Lower lobe of right lung (tissue), 2 donors: ENCODE results near the gene CDC42EP5. TPM values are rescaled to one million over a fixed set of nuclear protein-coding genes. Genes with fewer than 3 reads are reported as not detected.

ENCODE experiments used
- ATAC-seq, 2 donors: fragments of 200-7000 bp; cut with Tn5 transposase; one replicate each; pipeline ENCODE4 v1.9.1; 2020 to 2022; ENCODE audit warnings: mild to moderate bottlenecking in 2 of 2, moderate library complexity in 2 of 2
- DNase-seq: peaks from one replicate; pipeline ENCODE4 v3.0.0-alpha.2; 2020
- H3K27ac ChIP-seq: fragments of 200-600 bp; one replicate; pipeline ENCODE4 v1.8.0; 2022
- H3K27me3 ChIP-seq: fragments of 200-600 bp; one replicate; pipeline ENCODE4 v1.8.0; 2022; ENCODE audit warnings: low read depth
- H3K36me3 ChIP-seq: fragments of 200-600 bp; one replicate; pipeline ENCODE4 v1.8.0; 2022; ENCODE audit warnings: mild to moderate bottlenecking
- H3K4me1 ChIP-seq: fragments of 200-600 bp; one replicate; pipeline ENCODE4 v1.8.0; 2022
- H3K4me3 ChIP-seq: fragments of 200-600 bp; one replicate; pipeline ENCODE4 v1.8.0; 2022; ENCODE audit warnings: mild to moderate bottlenecking
- H3K9me3 ChIP-seq: fragments of 200-600 bp; one replicate; pipeline ENCODE4 v1.8.0; 2022
- CTCF ChIP-seq: fragments of 200-600 bp; IDR thresholded peaks from one replicate; pipeline ENCODE4 v1.8.0; 2022; ENCODE audit warnings: antibody characterized with exemption, mild to moderate bottlenecking
- intact Hi-C: fragments of 100-400 bp; cut with DNase I; formaldehyde crosslinking; loops from one replicate; pipeline ENCODE4 v1.11.0; 2022
- total RNA-seq: library from RNA; stranded (reverse); fragmentation: NEBNext Ultra II Directional; extraction: Animal tissue kit (Norgen Biotek cat#: 25700); gene quantifications from one replicate; pipeline ENCODE4 v1.2.1, GENCODE V29; 2021
- donor health status: DM: no; HTN: yes; CAD: no; lungs with severe emphysema.

The CDC42EP5 gene
- total RNA-seq, 1 donor from 2014 or later = 25.5 TPM

DNA sequence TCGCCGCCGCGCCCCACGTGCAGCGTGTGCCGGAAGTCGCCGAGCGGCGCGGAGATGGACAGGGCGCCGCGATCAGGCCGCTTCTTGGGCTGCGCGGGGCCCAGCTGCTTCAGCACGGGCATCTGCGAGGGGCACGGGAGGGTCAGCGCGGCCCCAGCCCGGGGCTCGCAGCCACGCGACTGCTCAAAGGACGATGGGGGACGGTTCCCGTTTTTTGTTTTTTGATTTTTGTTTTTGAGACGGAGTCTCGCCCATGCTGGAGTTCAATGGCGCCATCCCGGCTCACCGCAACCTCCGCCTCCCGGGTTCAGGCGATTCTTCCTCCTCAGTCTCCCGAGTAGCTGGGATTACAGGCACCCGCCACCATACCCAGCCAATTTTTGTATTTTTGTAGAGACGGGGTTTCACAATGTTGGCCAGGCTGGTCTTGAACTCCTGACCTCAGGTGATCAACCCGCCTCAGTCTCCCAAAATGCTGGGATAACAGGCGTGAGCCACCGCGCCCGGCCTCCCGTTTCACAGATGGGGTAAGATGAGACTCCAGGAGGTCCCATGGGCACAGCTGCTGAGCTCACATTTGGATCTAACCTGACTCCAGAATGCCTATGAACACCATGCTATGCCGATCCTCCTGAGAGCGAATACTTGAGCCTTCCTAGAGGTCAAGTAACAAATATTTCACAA, 7.5 kb downstream of the CDC42EP5 start:
- Histone ChIP-seq H3K4me1 (peaks cover 53% of the 10 kb centered on the region), H3K27ac (no peak overlapping the region), H3K4me3 (no peak overlapping the region), H3K9me3 (no peaks in the 10 kb centered on the region), H3K27me3 (peaks cover 17% of the 10 kb centered on the region), H3K36me3 (peaks cover 17% of the 10 kb centered on the region)
- no peak for TF ChIP-seq CTCF
- peak; percentile 52 for DNase-seq
- intact Hi-C loops = no loop called here
- no peak for ATAC-seq

GRCh38 chr19:54464630-54465425, 8.3 kb downstream of the CDC42EP5 start:
- H3K27me3 ChIP-seq = peaks cover 10% of the 10 kb centered on the region
- peak; percentile 97 for DNase-seq
- H3K4me1 ChIP-seq = peaks cover 53% of the 10 kb centered on the region
- H3K4me3 ChIP-seq = peak overlapping the region; percentile 75
- H3K27ac ChIP-seq = peak overlapping the region; percentile 98
- intact Hi-C loops = no loop called here
- ATAC-seq = peak; percentile 81 to 84
- no peaks in the 10 kb centered on the region for H3K9me3 ChIP-seq
- no peak for TF ChIP-seq CTCF
- peaks cover 25% of the 10 kb centered on the region for H3K36me3 ChIP-seq

- TF ChIP-seq CTCF = no peak
Measured at GRCh38 chr19:54464044-54464629, 9.0 kb downstream of the CDC42EP5 start.

DNA sequence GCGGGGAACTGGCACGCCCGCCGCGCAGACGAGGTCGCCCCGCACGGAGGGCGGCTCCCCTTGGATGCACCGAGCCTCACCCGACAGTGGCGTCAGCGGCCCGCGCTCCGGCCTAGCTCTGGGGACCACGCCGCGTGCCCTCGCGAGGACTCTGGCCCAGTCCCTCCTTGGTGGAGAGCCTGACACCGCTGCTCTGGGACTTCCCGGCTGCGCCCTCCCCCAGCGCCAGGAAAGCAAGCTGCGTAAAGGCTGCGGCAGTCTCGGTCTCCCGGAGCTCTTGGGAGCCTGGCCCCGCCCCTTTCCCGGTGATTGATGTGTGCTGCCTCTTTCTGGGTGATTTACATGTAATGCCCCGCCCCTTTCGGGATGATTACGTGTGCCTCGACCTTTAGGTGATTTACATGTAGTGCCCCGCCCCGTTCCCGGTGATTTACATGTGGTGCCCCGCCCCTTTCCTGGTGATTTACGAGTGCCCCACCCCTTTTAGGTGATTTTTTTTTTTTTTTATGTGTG, 9.5 kb downstream of the CDC42EP5 start, which contains the start of gene LENG9:
LENG9 (minus strand) TSS at position 248 of the 513 bp plus-strand sequence. CDS start 252 bp downstream, outside the sequence.
- Histone ChIP-seq H3K27me3 (no peaks in the 10 kb centered on the region), H3K4me1 (peaks cover 52% of the 10 kb centered on the region), H3K36me3 (peaks cover 37% of the 10 kb centered on the region), H3K27ac (peak within 1 kb of the TSS; percentile 98), H3K4me3 (peak within 1 kb of the TSS; percentile 75), H3K9me3 (no peaks in the 10 kb centered on the region)
- ATAC-seq = peak; percentile 80 to 88
- peak; percentile 100 for DNase-seq
- TF ChIP-seq CTCF = no peak
- intact Hi-C loops = no loop called here

More at GRCh38 chr19:54464044-54464629, 9.0 kb downstream of the CDC42EP5 start:
- peaks cover 53% of the 10 kb centered on the region for H3K4me1 ChIP-seq
- H3K27me3 ChIP-seq = peaks cover 3% of the 10 kb centered on the region
- peak; percentile 83 for ATAC-seq
- intact Hi-C loops = no loop called here
- H3K27ac ChIP-seq = peak overlapping the region; percentile 98
- H3K4me3 ChIP-seq = peak overlapping the region; percentile 75
- DNase-seq = peak; percentile 96
- no peaks in the 10 kb centered on the region for H3K9me3 ChIP-seq
- peaks cover 32% of the 10 kb centered on the region for H3K36me3 ChIP-seq
